T-helper 22 cell (primary cell): Measurements from ENCODE around the gene CHRNG.
"Not testable (repeated sequence)": the region's sequence is repeated elsewhere in the genome, so short reads cannot be mapped to it uniquely, and the experiment has no call there.

ENCODE experiments used
- DNase-seq: peaks from one replicate; pipeline ENCODE4 v3.0.0-alpha.2; 2020; ENCODE audit warnings: low read depth

Gene CHRNG

DNA sequence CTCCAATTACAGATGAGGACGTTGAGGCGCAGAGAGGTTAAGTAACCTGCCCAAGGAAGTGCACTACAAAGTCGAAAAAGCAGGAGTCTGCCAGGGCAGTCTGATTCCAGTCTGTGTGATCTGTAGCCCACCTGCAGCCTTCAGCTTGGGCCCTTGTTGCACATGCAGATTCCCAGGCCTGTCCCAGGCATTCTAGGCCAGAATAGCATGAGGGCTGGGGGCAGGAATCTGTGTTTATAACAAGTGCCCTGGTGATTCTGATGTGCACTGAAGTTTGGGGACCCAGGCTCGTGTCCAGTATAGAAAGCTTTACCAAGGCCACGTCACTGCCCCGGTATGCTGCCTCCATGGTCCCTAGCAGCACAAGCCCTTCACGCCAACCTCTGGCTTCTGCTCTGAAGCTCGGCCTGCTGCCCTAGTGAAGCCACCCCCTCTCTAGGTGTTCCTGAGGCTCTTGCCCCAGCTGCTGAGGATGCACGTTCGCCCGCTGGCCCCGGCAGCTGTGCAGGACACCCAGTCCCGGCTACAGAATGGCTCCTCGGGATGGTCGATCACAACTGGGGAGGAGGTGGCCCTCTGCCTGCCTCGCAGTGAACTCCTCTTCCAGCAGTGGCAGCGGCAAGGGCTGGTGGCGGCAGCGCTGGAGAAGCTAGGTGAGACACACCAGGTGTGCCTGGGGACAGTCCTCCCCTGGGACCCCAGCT lies 4.6 kb downstream of the CHRNG start:
- no peak for DNase-seq

DNA sequence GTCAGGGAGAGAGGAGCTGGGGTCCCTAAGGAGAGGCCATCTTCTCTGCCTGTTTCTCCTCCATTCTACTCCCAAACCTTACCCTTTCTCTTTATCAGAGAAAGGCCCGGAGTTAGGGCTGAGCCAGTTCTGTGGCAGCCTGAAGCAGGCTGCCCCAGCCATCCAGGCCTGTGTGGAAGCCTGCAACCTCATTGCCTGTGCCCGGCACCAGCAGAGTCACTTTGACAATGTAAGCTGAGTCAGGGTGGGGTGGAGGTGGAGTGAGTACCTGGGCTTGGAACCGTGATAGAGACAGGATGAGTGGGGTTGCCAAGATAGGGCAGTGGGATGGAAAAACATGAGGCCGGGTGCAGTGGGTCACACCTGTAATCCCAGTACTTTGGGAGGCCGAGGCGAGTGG lies 5.2 kb downstream of the CHRNG start:
- DNase-seq, result no peak

DNA sequence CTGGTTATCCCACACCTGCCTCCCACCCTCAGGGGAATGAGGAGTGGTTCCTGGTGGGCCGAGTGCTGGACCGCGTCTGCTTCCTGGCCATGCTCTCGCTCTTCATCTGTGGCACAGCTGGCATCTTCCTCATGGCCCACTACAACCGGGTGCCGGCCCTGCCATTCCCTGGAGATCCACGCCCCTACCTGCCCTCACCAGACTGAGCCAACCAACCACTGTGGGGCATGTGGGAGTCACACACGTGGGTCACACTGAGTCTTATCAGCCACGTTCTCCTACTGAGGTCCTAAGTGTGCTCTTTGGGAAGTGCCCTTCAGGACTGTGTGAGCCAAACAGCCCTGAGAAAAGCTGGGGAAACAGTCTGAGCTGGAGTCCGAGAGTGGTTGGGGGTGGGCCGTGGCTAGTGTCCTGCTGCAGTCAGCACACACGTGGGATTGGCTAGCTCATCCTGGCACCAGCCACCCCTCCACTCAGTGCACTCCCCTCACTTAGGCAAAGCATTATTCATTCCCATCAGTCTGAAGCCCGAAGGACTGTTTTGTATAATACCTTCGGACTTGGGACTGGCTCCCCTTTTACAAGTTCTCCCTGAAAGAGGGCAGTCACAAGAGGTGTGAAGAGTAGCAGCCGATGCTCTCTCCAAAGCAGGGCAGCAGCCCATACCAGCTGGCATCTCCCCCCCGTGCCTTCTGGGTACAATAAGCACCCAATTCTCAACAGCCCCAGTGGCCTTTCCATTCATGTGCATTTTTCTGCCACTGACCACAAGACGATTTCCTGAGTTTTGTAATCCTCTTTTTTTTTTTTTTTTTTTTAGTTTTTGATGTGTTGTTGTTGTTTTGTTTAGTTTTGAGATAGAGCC lies 6.3 kb downstream of the CHRNG start:
- no peak for DNase-seq

DNA sequence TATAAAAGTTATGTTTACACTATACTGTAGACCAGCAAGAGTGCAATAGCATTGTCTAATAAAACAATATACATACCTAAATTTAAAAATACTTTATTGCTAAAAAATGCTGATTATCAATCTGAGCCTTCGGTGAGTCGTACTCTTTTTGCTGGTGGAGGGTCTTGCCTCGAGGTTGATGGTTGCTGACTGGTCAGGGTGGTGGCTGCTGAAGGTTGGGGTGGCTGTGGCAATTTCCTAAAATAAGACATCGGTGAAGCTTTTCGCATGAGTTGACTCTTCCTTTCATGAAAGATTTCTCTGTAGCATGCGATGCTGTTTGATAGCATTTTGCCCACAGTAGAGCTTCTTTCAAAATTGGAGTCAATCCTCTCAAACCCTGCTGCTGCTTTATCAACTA lies 8.5 kb downstream of the CHRNG start:
- DNase-seq, result no peak

DNA sequence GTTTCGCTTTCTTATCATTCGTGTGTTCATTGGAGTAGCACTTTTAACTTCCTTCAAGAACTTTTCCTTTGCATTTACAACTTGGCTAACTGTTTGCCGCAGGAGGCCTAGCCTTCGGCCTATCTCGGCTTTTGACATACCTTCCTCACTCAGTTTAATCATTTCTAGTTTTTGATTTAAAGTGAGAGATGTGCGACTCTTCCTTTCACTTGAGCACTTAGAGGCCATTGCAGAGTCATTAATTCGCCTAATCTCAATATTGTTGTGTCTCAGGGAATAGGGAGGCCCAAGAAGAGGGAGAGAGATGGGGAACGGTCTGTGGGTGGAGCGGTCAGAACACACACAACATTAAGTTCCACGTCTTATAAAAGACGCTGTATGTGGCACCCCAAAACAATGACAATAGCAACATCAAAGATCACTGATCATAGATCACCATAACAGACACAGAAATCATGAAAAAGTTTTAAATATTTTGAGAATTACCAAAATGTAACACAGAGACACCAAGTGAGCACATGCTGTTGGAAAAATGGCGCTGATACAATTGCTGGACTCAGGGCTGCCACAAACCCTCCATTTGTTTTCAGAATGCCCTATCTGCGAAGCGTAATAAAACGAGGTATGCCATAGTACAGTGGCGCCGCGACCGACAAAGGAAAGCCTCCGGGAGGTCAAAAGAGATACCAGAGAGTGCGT lies 10.3 kb downstream of the CHRNG start:
- no peak for DNase-seq

DNA sequence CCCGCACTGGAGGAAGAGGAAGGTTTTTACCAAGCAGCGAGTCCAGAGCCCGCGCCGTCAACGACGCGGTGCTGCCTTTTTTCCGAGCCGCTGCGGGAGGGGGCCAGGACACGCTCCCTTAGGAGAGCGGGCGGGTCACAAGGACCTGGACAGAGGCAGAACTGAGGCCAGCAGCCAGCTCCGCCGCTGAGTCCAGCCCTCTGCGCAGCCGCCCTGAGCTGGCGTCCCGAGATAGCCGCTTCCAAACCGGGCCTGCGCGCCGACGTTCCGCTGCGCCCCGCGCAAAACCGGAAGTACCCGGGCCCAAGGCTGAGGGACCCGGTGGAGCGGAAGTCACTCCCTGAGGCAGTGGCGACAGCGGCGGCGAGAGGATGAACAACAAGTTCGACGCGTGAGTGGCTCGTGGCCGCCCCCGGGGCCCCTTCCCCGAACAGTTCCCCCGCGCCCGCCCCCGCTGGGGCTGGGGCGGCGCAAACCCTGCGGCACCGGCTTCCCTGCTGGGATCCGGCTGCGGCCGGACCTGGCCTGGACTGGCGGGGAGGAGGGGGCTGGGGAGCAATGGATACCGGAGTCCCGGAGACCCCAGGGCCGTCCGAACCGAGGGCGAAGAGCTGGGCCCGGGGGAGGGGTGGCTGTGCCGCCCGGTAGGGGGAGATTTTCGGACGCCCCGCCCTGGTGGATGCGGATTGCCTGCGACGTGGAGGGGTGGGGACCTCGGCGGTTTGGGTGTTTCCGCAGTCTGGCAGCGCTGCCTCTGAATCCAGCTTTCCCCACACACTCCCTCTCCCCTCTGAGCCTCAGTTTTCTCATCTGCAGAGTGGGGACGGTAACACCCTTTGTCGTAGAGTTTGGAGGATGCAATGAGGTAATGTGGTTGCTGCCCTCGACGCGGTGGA lies 11.1 kb downstream of the CHRNG start, which contains the start of the genes EIF4E2 and TIGD1:
Gene EIF4E2 (plus strand): TSS at position 336 of the 896 bp plus-strand sequence. CDS start 36 bp downstream, at position 372.
Gene TIGD1 (minus strand): TSS at position 204 of the 896 bp plus-strand sequence. CDS start 675 bp downstream, outside the sequence.
- DNase-seq, result peak; percentile 83

DNA sequence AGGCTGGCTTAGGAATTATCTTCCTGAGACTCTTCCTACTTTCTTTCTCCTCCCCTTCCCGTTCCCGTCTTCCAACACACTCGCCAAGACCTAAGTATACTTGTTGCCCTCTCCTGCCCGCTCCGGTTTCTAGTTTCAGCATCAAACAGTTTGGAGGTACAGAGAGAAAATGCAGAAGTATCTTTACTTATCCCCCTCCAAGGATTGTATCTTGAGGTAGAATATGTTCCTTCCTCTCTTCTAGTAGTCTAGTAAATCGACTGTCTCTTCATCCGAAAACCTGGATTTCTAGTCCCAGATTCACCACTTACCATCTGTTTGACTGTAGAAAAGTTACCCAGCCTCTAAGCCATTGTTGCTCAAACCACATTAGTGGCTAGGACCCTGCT lies 11.8 kb downstream of the CHRNG start:
- no peak for DNase-seq

DNA sequence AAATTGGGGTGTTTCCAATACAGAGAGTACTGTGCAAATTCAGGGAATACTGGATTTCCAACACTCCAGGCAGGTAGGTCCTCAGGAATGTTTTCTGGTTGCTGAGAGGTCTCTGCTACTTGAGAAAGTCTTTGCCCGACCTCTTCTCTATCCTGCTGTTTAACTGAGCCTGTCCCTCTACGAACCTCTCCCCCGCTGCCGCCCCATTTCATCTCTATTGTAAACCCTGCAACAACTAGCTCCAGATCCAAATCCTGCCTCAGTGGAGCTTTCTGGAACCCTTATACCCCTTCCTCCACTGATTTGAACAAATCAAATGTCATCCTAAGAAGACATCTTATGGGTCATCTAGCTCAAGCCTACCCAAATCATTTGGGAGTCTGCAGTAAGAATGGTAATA lies 12.3 kb downstream of the CHRNG start:
- no peak for DNase-seq

DNA sequence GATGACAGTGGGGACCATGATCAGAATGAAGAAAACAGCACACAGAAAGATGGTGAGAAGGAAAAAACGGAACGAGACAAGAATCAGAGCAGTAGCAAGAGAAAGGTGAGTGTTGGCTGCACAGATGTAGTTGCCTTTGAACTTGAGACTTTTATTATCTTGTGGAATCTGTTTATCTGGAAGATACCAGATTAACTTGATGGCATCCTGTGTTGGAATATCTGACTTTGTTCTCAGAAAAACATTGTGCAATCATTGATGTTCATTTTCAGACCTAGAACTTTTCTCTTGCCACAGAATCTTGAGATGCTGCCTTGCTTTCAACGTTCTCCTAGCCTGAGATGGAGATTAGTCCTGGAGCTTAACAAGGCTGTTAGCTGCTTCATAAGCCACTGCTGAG lies 16.9 kb downstream of the CHRNG start:
- DNase-seq, result no peak

DNA sequence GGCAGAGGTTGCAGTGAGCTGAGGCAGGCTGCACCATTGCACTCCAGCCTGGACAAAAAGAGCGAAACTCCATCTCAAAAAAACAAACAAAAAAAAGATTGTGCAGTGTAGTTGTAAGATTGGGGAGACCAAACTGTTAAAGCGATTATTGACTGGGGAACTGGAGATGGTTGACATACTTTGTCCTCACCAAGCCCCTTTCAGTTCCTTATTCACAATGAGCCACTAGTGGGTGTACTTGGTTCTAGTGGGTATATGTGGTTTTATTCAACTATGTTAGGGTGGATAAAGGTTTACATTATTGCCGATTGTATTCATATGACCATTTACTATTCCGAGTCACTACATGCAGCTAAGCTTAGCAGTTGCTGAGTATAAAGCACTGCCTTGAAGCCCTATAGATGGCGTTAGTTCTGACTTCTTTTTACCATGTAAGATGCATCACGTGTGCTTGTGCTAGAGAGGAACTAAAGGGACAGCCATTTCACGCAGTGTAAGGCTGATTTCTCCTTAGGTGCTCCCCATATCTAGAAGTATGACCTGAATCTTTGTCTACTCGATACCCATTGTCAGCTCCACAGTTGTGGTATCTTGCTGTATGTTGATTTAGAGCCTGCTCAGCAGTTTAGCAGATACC lies 23.1 kb downstream of the CHRNG start:
- no peak for DNase-seq

DNA sequence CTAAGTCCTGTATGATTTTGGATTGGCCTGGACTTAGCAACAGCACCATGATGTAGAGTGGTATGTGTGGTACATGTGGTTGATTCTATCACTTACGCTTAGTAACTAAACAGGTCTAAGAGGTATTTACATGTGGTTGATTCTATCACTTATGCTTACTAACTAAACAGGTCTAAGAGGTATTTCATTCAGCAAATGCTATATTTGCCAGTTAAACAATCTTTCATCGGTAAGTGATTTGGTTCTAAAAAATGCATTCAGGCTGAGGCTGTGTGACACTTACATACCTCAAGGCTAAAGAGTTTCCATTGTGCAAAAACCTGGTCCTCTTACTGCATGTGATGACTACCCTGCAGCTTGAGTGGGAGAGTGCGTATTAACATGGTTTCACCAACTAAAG lies 24.1 kb downstream of the CHRNG start:
- DNase-seq, result no peak

DNA sequence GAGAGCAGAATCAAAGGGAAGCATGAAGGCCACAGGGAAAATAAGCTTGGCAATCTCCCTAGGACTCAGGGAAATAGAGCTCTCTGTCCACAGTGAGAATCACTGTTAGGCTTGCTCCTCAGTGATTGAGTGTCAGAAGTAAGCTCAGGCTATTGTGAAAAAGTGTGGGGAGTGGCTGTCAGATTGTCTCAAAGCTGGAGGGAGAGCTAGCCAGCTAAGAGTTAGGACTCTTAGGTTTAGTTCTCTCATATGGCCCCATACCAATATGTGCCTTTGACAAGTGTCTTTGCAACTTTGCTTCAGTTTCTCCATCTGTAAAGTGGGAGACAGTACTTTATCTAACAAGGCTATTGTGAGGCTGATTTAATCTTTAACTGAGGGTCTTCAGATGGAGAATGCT lies 28.2 kb downstream of the CHRNG start:
- DNase-seq, result no peak

DNA sequence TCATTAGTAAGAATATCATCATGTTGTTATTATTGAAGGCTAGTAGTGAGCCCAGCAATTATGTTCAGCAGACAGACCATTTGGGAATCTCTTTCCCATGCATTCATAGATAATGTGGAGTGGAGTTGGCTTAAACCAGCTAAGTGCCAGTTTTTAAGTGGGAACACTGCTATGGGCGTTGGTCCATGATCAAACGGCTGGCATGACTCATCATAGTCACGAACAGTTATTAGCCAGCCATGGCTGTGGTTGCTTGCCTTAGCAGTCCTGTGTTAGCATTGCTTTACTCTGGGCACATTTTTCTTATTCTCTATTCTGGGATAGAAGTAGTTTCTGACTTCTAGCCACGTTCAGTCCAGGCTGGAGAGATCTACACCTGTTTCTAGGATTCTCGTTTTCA lies 28.7 kb downstream of the CHRNG start:
- DNase-seq, result no peak

DNA sequence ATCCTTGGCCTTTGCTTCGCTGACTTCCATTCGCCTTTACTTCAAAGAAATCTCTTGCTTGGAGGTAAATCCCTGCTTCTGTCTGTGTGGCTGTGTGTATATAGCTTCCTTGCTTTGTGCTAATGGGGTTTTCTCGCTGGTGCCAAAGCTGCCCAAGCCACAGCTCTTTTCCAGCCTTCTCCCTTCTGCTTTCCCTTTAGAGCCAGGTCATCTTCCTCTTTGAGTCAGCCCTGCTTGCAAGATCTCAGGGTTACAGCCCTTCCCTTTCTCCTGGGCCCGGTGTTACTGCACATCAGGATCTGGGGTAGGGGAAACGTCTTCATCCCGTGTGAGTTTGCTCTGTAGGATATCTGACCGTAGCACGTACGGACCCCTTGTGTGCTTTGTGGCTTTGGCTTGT lies 30.0 kb downstream of the CHRNG start:
- DNase-seq, result no peak

DNA sequence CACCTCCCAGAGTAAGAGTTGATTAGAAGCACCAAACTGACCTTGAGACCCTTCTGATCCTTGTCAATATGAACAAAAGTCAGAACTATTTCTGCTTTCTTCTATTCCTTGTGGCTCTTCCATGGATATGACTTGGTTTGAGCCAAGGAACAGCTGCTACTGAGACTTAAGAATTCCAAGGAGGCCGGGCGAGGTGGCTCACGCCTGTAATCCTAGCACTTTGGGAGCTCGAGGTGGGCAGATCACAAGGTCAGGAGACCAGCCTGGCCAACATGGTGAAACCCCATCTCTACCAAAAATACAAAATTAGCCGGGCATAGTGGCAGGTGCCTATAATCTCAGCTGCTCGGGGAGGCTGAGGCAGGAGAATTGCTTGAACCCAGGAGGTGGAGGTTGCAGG lies 31.0 kb downstream of the CHRNG start:
- not testable (repeated sequence) for DNase-seq

DNA sequence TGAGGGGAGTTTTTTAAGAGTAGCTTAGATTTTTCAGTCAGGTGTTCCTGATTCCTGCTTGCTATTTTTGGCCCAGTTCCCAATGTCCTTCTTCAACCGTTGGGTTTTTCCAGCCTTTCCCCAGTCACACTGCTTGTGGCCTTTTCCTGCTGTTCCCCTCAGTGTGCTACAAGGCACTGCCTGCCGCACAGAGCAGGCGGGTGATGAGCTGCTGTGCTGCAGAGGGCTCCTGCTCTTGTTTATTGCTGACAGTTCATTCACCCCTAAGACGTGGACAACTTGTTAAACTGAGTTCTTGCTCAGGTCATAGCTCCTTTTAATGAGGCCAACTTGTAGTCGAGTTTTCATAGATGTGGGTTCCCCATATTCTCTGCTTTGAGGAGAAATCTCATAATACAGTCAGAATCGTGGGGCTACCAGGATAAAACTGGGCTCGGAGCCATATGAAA lies 31.6 kb downstream of the CHRNG start:
- DNase-seq, result no peak

DNA sequence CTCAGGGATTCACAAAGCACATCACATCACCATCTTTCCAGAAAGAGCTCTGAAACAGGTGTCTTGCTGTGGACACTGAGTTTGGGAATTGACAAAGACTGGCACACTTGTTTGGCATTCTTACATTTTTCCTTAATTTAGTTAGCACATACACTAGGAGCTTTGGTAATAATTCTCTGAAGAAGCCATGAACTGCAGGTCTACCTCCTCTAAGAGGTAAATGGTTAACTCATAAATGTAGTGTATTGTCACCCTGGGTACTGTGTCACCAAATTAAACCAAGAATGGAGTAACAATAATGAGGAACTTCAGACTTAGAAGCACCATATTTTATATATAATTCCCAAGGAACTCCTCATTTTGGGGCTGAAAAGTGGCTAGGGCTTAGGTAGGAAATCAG lies 33.5 kb downstream of the CHRNG start:
- DNase-seq, result no peak

DNA sequence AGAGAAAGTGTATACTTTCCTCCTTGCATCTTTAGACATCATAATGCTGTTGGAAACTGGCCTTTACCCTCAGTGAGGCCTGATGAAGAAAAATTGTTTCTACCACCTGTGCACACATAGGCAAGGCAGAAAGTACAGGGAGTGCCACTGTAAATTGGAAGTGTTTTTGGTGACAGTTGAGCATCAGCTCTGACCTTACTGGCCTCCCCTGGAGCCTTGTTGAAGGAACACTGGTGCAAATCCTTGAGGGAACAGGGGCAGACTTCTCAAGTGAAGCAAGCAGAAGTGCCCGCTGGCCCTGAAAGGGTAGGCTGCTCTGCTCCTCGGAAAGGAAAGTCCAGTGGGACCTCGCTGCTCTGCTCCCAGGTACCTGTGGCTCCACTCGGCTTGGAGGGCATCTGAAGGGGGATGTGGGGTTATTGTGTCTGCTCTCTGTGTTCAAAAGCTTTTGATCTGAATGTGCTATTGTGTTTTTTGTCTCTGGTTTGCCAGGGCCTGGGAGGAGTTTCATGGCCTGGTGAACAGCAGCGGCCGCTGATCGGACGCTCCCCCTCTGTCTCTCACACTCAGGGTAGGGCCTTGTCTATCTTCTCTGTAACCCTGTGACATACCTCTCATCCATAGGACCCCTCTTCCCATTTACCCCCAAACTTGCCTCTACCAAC lies 34.4 kb downstream of the CHRNG start:
- no peak for DNase-seq

DNA sequence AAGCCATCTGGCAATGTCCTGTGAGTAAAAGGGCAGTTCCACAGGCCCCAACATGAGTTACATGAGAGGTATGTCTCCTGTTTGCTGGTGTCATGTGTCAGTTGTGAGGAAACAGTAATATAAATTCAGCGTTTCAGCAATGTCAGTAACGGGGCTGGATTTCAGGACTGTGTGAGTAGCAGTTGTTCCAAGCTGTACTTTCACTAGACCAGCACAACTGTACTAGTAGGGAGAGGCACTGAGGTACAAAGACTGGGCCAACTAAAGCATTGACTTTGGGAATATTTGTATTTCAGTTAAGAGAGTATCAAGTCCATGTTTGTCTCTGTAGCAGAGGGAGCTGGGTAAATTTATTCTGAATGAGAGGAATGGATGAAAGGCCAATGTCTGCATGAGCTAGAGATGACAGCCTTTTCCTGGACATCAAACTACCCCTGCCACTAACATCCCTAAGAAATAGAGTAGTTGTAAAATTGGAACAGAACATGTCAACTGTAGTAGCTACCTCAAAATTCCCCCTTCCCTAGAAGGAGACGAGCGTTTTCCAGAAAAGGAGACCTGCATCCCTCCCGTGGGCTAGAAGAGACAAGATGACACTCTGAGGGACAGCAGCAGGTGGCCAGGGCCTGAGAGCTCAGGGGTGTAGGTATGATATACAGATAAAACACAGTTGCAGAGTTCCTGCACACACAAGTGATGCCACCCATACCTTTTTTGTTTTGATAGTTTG lies 35.3 kb downstream of the CHRNG start:
- DNase-seq, result no peak

DNA sequence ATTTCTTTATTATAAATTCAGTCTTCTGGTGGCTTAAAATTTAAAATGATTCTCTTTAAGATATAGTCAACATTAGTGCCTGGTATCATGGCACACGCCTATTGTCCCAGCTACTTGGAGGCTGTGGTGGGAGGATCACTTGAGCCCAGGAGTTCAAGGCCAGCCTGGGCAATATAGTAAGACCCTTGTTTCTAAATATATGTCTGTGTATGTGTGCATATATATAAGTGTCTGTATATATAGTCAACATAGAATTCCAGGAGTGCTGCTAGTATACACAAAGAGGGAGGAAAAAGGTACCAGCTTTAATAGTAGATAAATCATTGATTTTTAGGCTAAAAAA lies 35.9 kb downstream of the CHRNG start:
- no peak for DNase-seq
